ENCODE results near the gene NATD1.
"Not testable (repeated sequence)": the region's sequence is repeated elsewhere in the genome, so short reads cannot be mapped to it uniquely, and the experiment has no call there.

The NATD1 gene

GRCh38 chr17:21214015-21214776, 39.0 kb downstream of the NATD1 start, which contains the start of gene TMEM11:
Gene TMEM11, minus strand, starts transcription at chr17:21214161. Its CDS starts 9 bp downstream, at chr17:21214152.
- peak; percentile 95 for DNase-seq

GRCh38 chr17:21213638-21214014, 39.6 kb downstream of the NATD1 start:
- DNase-seq = no peak

- DNase-seq = no peak
These were observed 40.2 kb downstream of the NATD1 start for GRCh38 chr17:21212826-21213637.

GRCh38 chr17:21211825-21212479, 41.3 kb downstream of the NATD1 start:
- DNase-seq = no peak

GRCh38 chr17:21210411-21211076, 42.7 kb downstream of the NATD1 start:
- DNase-seq = no peak

GRCh38 chr17:21209511-21210175, 43.6 kb downstream of the NATD1 start:
- no peak for DNase-seq

- DNase-seq = no peak
These were observed 44.9 kb downstream of the NATD1 start for GRCh38 chr17:21208352-21208751.

GRCh38 chr17:21204935-21205334, 48.3 kb downstream of the NATD1 start:
- DNase-seq = no peak

GRCh38 chr17:21202512-21202911, 50.7 kb downstream of the NATD1 start:
- no peak for DNase-seq

- no peak for DNase-seq
These were observed 51.3 kb downstream of the NATD1 start for GRCh38 chr17:21201874-21202273.

GRCh38 chr17:21201298-21201595, 52.0 kb downstream of the NATD1 start:
- DNase-seq = no peak

- no peak for DNase-seq
These were observed 52.5 kb downstream of the NATD1 start for GRCh38 chr17:21200590-21201297.

GRCh38 chr17:21199856-21200255, 53.4 kb downstream of the NATD1 start:
- no peak for DNase-seq

GRCh38 chr17:21199311-21199710, 53.9 kb downstream of the NATD1 start:
- DNase-seq = no peak

GRCh38 chr17:21198411-21198810, 54.8 kb downstream of the NATD1 start:
- DNase-seq = no peak

GRCh38 chr17:21196126-21196525, 57.1 kb downstream of the NATD1 start:
- DNase-seq = no peak

GRCh38 chr17:21194703-21195102, 58.5 kb downstream of the NATD1 start:
- DNase-seq = no peak

- DNase-seq = no peak
These were observed 59.0 kb downstream of the NATD1 start for GRCh38 chr17:21194226-21194625.

- DNase-seq = no peak
These were observed 60.2 kb downstream of the NATD1 start for GRCh38 chr17:21193031-21193430.

GRCh38 chr17:21192414-21192813, 60.8 kb downstream of the NATD1 start:
- not testable (repeated sequence) for DNase-seq

GRCh38 chr17:21191698-21192097, 61.5 kb downstream of the NATD1 start:
- no peak for DNase-seq

- DNase-seq = no peak
These were observed 63.1 kb downstream of the NATD1 start for GRCh38 chr17:21190078-21190477.

Data from SHP77 treated with DMSO at 0.1 percent for 48 hours (cell line).